ENCODE measurements around the gene MCFD2. TPM values are rescaled to one million over a fixed set of nuclear protein-coding genes. Genes with fewer than 3 reads are reported as not detected.

Gene MCFD2
- total RNA-seq, 1 experiment from 2014 or later: 84.9 TPM

GRCh38 chr2:46947841-46948240, 32.2 kb upstream of the MCFD2 start:
- TF ChIP-seq POLR2AphosphoS5 (IDR thresholded peaks at IDR 0.05; ENCODE audit: low read depth, low read length): no peak
- TF ChIP-seq REST (IDR thresholded peaks at IDR 0.05; ENCODE audit: insufficient read depth in 1 of 2, low read depth in 2 of 2, low read length in 1 of 2): no peak
- no peak for TF ChIP-seq TCF7L2 (IDR thresholded peaks at IDR 0.05; ENCODE audit: low read depth, low read length)
- no peak for TF ChIP-seq CTCF (IDR thresholded peaks at IDR 0.05)
- no peak for TF ChIP-seq SIN3A (IDR thresholded peaks at IDR 0.05; ENCODE audit: borderline replicate concordance, insufficient read depth, low read depth, low read length)
- Histone ChIP-seq H3K27ac (ENCODE audit: low read length) (no peak overlapping the region), H3K36me3 (ENCODE audit: control insufficient read depth, insufficient read depth, low read length) (no peaks in the 10 kb centered on the region), H3K4me1 (ENCODE audit: control insufficient read depth, insufficient read depth, low read length) (no peaks in the 10 kb centered on the region), H3K9me3 (ENCODE audit: control insufficient read depth, insufficient read depth, low read depth, low read length) (no peaks in the 10 kb centered on the region), H3K27me3 (ENCODE audit: control insufficient read depth, insufficient read depth, low read length) (no peaks in the 10 kb centered on the region), H3K4me3 (ENCODE audit: low read depth in 2 of 2, low read length in 2 of 2) (no peak overlapping the region)
- ChIA-PET POLR2A (no interaction called here), CTCF (no interaction called here)
- DNase-seq (ENCODE audit: low read depth, low spot score) (no peak), ATAC-seq (no peak)
- intact Hi-C loops (cut with micrococcal nuclease; ENCODE audit: unreplicated experiment): no loop called here
- no TSS peak for BruUV-seq (replicated peaks)
- in situ Hi-C loops (cut with HindIII; ENCODE audit: low pct_unique_long_range_greater_than_20kb, low sequenced_read_pairs): no loop called here

GRCh38 chr2:46945671-46946070, 30.1 kb upstream of the MCFD2 start:
- intact Hi-C loops (cut with micrococcal nuclease; ENCODE audit: unreplicated experiment): no loop called here
- H3K4me1 ChIP-seq (ENCODE audit: control insufficient read depth, insufficient read depth, low read length): peaks cover 4% of the 10 kb centered on the region; the same call in 1 of the 2 replicates
- no peaks in the 10 kb centered on the region for H3K9me3 ChIP-seq (ENCODE audit: control insufficient read depth, insufficient read depth, low read depth, low read length)
- no peak for TF ChIP-seq POLR2AphosphoS5 (IDR thresholded peaks at IDR 0.05; ENCODE audit: low read depth, low read length)
- no TSS peak for BruUV-seq (replicated peaks)
- in situ Hi-C loops (cut with HindIII; ENCODE audit: low pct_unique_long_range_greater_than_20kb, low sequenced_read_pairs): no loop called here
- H3K27me3 ChIP-seq (ENCODE audit: control insufficient read depth, insufficient read depth, low read length): no peaks in the 10 kb centered on the region
- no peak for ATAC-seq
- CTCF ChIA-PET: no interaction called here
- no peaks in the 10 kb centered on the region for H3K36me3 ChIP-seq (ENCODE audit: control insufficient read depth, insufficient read depth, low read length)
- POLR2A ChIA-PET: no interaction called here
- no peak overlapping the region for H3K27ac ChIP-seq (ENCODE audit: low read length)
- DNase-seq (ENCODE audit: low read depth, low spot score): no peak
- no peak overlapping the region for H3K4me3 ChIP-seq (ENCODE audit: low read depth in 2 of 2, low read length in 2 of 2)

- Histone ChIP-seq H3K4me1 (ENCODE audit: control insufficient read depth, insufficient read depth, low read length) (peaks cover 17% of the 10 kb centered on the region), H3K36me3 (ENCODE audit: control insufficient read depth, insufficient read depth, low read length) (no peaks in the 10 kb centered on the region), H3K27ac (ENCODE audit: low read length) (no peak overlapping the region), H3K9me3 (ENCODE audit: control insufficient read depth, insufficient read depth, low read depth, low read length) (no peaks in the 10 kb centered on the region), H3K27me3 (ENCODE audit: control insufficient read depth, insufficient read depth, low read length) (no peaks in the 10 kb centered on the region), H3K4me3 (ENCODE audit: low read depth in 2 of 2, low read length in 2 of 2) (no peak overlapping the region)
- BruUV-seq (replicated peaks): no TSS peak
- ChIA-PET CTCF (no interaction called here), POLR2A (interaction anchor here (0.7 kb wide), 3 partner anchors 40 to 329 kb away, joined by 3 to 11 read pairs (median 7); no protein-coding TSS in a partner anchor)
- TF ChIP-seq REST (IDR thresholded peaks at IDR 0.05; ENCODE audit: insufficient read depth in 1 of 2, low read depth in 2 of 2, low read length in 1 of 2) (no peak), POLR2AphosphoS5 (IDR thresholded peaks at IDR 0.05; ENCODE audit: low read depth, low read length) (no peak), TCF7L2 (IDR thresholded peaks at IDR 0.05; ENCODE audit: low read depth, low read length) (no peak), SIN3A (IDR thresholded peaks at IDR 0.05; ENCODE audit: borderline replicate concordance, insufficient read depth, low read depth, low read length) (no peak), CTCF (IDR thresholded peaks at IDR 0.05) (no peak)
- in situ Hi-C loops (cut with HindIII; ENCODE audit: low pct_unique_long_range_greater_than_20kb, low sequenced_read_pairs) (no loop called here), intact Hi-C loops (cut with micrococcal nuclease; ENCODE audit: unreplicated experiment) (no loop called here)
- ATAC-seq (no peak), DNase-seq (ENCODE audit: low read depth, low spot score) (no peak)
Observed at GRCh38 chr2:46943881-46944798, 28.5 kb upstream of the MCFD2 start.
